EL (cell line): ENCODE results near the gene WWTR1.
A peak's percentile ranks its signal among the peaks of the same experiment; 100 is the strongest.

Experiments used
- DNase-seq: peaks from one replicate; pipeline ENCODE4 v3.0.0-alpha.2; 2016

The WWTR1 gene

DNA sequence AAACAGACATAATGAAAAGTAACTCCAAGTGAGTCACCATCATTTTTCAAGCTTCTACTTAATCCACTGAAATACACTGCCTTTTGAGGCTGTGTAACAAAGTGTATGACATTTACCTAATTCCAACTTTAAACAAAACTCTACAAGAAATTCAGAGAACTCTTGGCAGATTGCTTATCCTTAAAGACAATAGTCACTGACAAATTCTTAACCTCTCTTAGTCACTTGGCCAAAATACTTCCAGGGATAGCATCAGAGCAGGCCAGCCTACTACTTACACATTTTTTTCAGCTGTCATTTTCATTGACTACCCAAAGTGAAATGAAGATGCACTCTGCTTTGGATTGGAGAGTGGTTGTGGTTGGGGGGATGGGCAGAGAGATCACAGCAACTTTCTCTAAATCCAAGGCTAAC lies 3.6 kb downstream of the WWTR1 start:
- peak; percentile 79 for DNase-seq

GRCh38 chr3:149653564-149653963 lies 4.3 kb downstream of the WWTR1 start:
- DNase-seq, result no peak

GRCh38 chr3:149653136-149653535 lies 4.7 kb downstream of the WWTR1 start:
- DNase-seq, result no peak

DNA sequence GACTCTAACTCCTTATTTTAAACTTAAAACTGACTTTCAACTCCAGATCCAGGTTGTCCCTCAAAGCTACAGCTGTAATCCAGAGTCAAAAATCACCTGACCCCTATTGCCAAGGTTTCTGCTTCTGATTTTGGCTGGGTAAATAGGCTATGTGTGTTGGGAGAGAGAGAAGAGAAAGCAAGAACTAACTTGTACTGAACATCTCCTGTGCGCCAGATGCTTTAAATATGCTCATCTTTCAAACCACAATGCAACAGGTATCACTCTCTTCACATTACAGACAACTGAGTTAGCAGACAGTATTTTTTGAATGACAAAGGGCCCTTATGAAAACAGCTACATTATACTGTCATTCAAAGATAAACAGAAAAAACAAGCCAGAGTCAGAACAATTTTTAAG lies 7.0 kb downstream of the WWTR1 start:
- DNase-seq, result no peak

- DNase-seq, result no peak
These were observed 9.3 kb downstream of the WWTR1 start for GRCh38 chr3:149648525-149648924.

- DNase-seq, result no peak
These were observed 10.0 kb downstream of the WWTR1 start for GRCh38 chr3:149647812-149648211.

- DNase-seq, result no peak
These were observed 10.5 kb downstream of the WWTR1 start for GRCh38 chr3:149647285-149647684.

DNA sequence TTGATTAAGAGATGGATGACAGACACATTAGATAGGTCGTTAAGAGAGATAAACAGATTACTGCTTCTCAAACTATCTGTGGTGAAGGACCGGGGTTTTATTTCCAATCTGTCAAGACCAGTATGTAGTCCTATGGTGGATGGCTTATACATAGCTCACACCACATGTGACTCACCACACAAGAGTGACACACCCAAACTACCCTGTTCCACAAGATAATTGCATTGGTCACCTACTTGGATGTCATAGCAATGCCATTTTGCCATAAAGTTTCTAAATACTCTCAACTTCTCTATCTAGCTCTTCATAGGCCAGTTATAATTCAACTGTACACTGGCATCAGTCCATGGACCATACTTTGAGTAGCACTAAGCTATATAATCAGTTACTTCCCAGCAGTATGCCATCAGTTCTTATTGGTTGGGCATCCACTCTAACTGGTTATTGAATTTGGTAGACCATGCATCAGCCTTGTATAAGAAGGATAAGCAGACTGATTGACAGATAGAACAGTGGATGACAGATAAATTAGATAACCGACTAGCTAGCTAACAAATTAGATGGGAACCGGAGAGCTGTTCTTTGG lies 11.6 kb downstream of the WWTR1 start:
- DNase-seq, result peak; percentile 72

GRCh38 chr3:149643963-149644362 lies 13.9 kb downstream of the WWTR1 start:
- DNase-seq, result no peak

GRCh38 chr3:149643482-149643798 lies 14.4 kb downstream of the WWTR1 start:
- DNase-seq, result no peak

DNA sequence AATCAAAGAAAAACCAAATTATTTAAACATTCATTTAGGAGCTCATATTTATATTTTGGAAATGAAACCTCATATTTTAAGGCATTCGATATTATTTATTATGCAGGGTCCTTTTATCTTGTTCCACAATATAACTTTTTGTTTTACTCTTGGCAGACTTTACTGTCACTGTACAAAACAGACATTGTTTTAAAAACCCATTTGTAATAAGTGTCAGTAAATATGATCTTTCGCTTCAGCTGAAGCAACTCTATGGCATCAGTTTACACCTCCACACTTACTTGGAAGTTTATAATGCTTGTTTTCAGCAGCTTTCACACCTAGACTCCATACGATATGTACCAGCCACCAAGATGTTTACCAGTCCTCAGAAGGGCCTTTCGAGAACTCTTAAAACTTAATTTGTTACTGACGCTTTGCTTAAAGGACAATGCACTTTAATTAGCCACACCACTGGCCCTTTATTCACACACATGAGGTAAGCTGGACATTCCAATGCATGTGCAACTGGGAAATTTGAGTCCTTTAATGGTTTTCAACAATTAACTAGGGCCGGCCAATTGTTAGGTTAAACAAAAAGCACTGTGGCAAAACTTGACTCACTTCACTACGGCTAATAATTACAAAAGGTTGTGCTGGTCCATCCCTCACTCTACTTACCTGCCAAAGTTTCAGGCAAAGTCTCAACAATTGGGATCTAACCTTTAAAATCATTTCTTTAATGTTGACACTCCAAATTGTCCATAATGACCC lies 16.7 kb downstream of the WWTR1 start:
- no peak for DNase-seq

DNA sequence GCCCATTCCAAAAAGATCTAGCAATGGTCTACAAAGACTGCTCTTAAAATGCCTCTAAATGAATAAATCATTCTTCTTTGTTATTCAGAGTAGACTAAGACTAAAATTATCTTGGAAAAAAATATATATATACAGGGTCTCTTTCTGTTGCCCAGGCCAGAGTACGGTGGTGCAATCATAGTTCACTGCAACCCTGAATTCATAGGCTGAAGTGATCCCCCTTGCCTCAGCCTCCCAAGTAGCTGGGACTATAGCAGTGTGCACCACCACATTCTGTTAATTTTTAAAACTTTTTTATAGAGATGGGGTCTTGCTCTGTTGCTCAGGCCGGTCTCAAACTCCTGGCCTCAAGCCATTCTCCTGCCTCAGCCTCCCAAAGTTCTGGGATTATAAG lies 18.7 kb downstream of the WWTR1 start:
- no peak for DNase-seq

- DNase-seq, result peak; percentile 65
These were observed 19.4 kb downstream of the WWTR1 start for GRCh38 chr3:149638228-149639092.

- DNase-seq, result no peak
These were observed 22.4 kb downstream of the WWTR1 start for GRCh38 chr3:149635396-149635795.

- no peak for DNase-seq
These were observed 23.3 kb downstream of the WWTR1 start for GRCh38 chr3:149634573-149634972.

DNA sequence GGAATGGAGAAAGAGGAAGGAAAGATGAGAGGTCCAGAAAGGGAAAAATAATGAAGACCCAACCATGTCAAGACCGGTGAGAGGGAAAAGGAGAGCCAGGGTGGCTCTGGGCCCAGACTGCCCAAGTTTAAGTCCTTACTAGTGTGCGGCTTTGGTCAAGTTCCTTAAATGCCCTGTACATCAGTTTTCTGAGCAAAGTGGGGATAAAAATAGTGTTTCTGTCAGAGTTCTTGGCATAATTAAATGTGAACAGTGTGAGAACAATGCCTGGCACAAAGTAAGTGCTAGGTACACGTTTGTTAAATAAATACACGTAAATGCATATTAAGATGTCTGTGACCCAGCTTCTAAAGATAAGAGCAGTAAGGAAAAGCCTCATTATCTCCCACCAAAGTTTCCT lies 23.8 kb downstream of the WWTR1 start:
- DNase-seq, result no peak

DNA sequence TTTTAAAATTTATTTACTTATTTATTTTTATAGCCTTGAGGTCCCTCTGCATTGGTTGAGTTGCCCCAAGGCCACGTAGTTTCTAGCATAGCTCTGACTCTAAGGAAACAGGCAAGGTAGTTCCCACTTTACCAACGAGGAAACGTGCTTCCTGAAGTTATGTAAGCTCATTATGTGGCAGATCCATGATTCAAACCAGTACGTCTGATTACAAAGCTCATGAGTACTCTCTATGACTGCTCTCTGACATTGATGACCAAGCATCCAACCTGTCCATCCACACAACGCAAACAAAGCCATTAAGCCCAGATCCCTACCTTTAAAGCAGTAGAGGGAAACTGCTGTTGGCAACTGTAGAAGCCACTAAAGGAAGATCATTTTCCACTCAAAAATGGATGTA lies 25.6 kb downstream of the WWTR1 start:
- no peak for DNase-seq

DNA sequence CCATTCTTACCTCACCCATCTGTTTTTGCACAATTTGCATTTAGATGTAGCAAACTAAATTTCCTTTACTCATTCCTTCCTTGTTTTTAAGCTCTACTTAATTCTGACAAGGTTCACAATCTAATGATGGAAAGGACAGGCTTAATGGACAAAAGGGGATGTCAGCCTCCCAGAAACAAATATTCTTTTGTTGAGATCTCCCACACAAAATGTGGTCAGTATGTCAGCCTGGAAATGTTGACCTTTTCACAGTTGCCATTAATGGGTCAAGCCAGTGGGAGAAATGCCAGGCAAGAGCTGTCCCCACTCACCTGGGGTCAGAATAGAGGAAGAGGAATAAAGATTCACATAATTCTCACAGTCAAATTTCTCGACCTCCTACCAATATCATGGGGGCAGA lies 27.0 kb downstream of the WWTR1 start:
- no peak for DNase-seq

GRCh38 chr3:149628957-149629670 lies 28.7 kb downstream of the WWTR1 start:
- DNase-seq, result no peak

DNA sequence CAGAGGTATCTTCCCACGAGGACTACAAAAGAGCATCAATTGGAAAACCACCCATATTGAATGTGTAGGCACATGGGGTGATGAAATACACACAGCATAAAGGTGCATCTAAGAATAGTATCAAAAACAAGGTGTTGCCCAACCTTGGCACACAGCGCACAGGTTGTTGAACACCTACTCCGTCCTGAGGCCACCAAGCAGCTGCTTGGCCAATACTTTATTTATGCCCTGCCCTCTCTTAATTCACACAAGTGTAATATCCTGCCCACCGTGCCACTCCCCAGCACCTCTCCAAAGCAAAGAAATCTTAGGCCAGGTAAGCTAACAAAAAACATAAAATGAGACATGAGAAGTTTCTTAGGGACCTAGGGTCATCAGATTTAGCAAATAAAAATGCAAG lies 31.2 kb downstream of the WWTR1 start:
- no peak for DNase-seq

DNA sequence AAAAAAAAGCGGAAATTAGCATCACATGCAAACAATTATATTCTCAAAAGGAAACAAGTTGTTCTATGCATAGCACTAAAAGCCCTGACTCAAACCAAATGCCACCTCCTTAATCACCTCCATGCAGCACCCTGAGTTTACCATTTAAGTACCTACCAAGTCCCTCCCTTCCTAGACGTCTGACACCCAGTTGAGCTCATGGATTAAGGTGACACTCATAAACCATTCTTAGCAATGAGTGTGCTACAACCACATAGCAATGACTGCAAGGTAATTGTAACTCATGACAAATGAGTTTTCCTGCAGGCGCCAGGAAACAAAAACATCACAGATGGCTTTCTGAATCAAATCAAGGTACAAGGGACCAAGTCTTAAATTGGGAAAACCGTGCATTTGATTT lies 32.0 kb downstream of the WWTR1 start:
- DNase-seq, result no peak

- no peak for DNase-seq
These were observed 34.0 kb downstream of the WWTR1 start for GRCh38 chr3:149623824-149624223.

DNA sequence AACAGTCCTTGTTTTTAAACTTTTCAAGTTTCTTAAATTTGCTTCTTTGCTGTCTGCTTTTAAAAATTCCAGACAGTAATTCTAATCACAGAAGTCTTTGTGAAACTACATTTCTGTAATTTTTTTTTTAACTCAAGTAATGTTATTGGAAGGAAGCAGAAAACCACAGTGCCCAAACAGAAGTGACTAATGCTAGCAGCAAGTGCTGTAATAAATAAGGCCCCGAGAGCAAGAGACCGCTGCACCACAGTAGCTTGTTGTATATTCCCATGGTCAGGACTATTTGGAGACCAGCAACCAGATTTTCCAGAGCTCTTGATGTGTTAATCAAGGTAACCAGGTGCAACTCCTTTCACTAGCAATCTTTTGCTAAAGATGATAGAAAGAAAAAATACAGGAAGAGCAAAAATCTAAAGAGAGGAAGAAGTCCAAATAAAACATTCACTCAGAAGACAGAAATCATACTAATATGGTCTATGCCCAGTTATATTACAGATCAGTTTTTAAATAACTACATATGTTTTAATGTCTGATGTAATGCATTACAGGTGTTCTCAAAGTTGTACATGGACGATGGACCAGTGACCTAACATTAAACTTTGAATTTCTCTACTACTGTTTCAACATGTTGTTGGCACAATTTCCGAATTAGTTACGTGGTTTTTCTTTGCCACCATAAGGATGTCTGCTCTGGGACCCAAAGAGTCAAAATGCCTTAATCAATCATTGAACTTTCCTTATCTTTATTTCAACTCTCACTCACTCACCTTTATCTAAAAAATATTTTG lies 36.4 kb downstream of the WWTR1 start:
- DNase-seq, result peak; percentile 85
